Peyer's patch (tissue), 4 donors: Measurements from ENCODE around the gene TYROBP.

ENCODE experiments used
- CTCF ChIP-seq, 6 experiments: fragments of 450-650 bp in 4 of 6; fragments of 200-600 bp in 2 of 6; sonication (generic) in 1 of 6; IDR thresholded peaks; one replicate each; pipeline ENCODE4 v1.5.1; 2017 to 2019; ENCODE audit warnings: antibody characterized with exemption in 6 of 6, mild to moderate bottlenecking in 3 of 6, moderate library complexity in 1 of 6
- POLR2A ChIP-seq, 2 donors: fragments of 450-650 bp; IDR thresholded peaks; one replicate each; pipeline ENCODE4 v1.5.1; 2017; ENCODE audit warnings: antibody characterized with exemption in 2 of 2, mild to moderate bottlenecking in 2 of 2, moderate library complexity in 2 of 2

- TF ChIP-seq POLR2A (IDR thresholded peaks at IDR 0.05): no peak
- no peak for TF ChIP-seq CTCF (IDR thresholded peaks at IDR 0.05)
Observed at GRCh38 chr19:35885225-35885738, 22.8 kb downstream of the TYROBP start.
